Muscle layer of duodenum (tissue), 2 donors: ENCODE data around the gene ARHGEF17.

Experiments
- H3K27ac ChIP-seq: one replicate; pipeline ENCODE4 v1.7.0; 2013; ENCODE audit warnings: mild to moderate bottlenecking, low read length
- H3K27me3 ChIP-seq: one replicate; pipeline ENCODE4 v1.7.0; 2013; ENCODE audit warnings: low read depth, mild to moderate bottlenecking, control low read depth, low read length
- H3K36me3 ChIP-seq, 2 donors: one replicate each; pipeline ENCODE4 v1.7.0; 2013; ENCODE audit warnings: low read length in 2 of 2, control low read depth in 1 of 2, mild to moderate bottlenecking in 1 of 2; ENCODE audit not compliant: insufficient read depth in 2 of 2, control insufficient read depth in 1 of 2
- H3K4me1 ChIP-seq, 2 donors: one replicate each; pipeline ENCODE4 v1.7.0; 2013; ENCODE audit warnings: low read length in 2 of 2, mild to moderate bottlenecking in 2 of 2, control low read depth in 1 of 2, moderate library complexity in 1 of 2; ENCODE audit not compliant: insufficient read depth in 2 of 2, control insufficient read depth in 1 of 2
- H3K4me3 ChIP-seq, 2 donors: one replicate each; pipeline ENCODE4 v1.7.0; 2013; ENCODE audit warnings: low read length in 2 of 2, low read depth in 1 of 2, mild to moderate bottlenecking in 1 of 2
- H3K9me3 ChIP-seq, 2 donors: one replicate each; pipeline ENCODE4 v1.7.0; 2013; ENCODE audit warnings: low read length in 2 of 2, control low read depth in 1 of 2, mild to moderate bottlenecking in 1 of 2; ENCODE audit not compliant: control insufficient read depth in 1 of 2
- donor health status: healthy.

The ARHGEF17 gene

DNA sequence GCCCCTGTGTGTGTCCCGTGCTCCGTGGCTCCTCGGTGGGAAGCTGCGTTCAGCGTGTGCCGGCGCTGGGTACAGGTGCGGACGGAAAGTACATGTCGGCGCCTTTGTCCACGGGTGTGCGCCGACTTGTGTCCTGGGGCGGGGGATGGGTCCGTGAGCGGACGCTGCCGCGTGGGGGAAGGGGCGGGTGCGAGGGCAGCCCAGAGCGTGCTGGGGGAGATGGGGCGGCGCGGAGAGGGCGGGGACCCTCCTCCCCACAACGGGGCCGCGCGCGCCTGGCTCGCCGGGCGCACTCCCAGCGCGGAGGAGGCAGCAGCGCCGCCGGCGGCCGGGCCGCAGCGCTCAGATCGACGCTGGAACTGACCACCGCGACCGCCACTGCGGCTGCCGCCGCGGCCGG lies 34.6 kb downstream of the ARHGEF17 start:
- H3K27ac ChIP-seq, result no peak overlapping the region
- H3K4me1 ChIP-seq, result peaks cover 4 to 72% of the 10 kb centered on the region in 2 donors
- H3K4me3 ChIP-seq, result peak overlapping the region; percentile 28 to 50
- H3K9me3 ChIP-seq, result no peaks in the 10 kb centered on the region
- H3K36me3 ChIP-seq, result peaks cover 0 to 10% of the 10 kb centered on the region in 2 donors
- H3K27me3 ChIP-seq, result no peaks in the 10 kb centered on the region

DNA sequence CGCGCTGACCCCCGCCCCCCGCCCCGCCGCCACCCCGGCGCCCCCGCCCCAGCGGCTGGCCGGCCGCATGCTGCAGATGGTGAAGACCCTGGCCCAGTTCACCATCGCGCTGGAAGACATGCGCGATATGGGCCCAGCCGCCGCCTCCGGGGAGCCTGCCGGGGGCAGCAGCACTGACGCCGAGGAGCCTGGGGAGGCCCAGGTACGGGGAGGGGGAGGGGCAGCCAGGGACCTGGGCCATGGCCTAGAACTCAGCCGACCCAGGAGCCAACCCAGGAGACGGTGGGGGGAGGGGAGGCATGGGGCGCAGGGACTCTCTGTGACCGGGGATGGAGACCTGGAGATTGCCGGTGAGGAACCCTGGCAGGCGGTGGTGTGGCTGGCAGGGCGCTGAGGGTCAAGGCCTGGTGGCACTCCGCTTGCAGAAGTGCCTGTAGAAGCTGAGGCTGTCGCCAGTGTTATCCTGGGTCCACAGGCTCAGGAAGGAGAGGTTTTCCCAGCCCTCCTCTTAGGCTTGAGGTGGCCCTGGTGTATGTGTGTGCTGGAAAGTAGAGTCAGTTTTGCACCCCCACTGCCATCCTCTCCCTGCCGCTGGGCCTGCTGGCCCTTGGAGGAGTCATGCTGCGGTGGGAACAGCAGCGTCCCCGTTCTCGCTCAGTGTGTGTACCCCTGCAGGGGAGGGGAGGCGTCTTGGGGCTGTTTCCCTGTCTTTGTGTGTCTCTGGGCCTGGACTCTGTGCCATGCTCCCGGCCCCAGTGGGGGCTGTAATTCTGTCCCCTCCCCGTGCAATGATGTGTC lies 35.2 kb downstream of the ARHGEF17 start:
- Histone ChIP-seq H3K27me3 (no peaks in the 10 kb centered on the region), H3K36me3 (peaks cover 0 to 16% of the 10 kb centered on the region in 2 donors), H3K4me1 (peaks cover 4 to 66% of the 10 kb centered on the region in 2 donors), H3K27ac (no peak overlapping the region), H3K4me3 (peak overlapping the region in 1 of 2 donors; percentile 53), H3K9me3 (no peaks in the 10 kb centered on the region)

DNA sequence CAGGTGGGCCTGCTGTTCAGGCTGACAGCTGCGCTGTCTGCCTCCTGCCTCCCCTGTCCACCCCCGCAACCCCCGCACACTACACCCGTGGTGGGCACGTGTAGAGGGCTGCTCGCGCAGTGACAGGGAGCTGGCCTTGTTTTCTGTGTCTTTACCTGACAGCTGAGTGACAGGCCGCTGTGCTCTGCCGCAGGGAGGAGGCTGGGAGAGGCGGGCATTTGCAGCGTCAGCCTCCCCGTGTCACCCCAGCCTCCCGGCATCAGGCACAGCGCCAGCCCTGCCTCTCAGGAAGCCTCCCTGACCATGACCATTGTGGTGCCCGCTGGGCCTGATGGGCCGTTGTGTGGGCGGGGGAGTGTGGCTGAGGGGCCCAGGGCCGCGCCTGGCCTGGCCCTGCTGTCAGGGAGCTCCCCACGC lies 36.1 kb downstream of the ARHGEF17 start:
- Histone ChIP-seq H3K4me3 (peak overlapping the region in 1 of 2 donors; percentile 39), H3K27ac (no peak overlapping the region), H3K27me3 (no peaks in the 10 kb centered on the region), H3K36me3 (peaks cover 0 to 17% of the 10 kb centered on the region in 2 donors), H3K9me3 (no peaks in the 10 kb centered on the region), H3K4me1 (peaks cover 4 to 56% of the 10 kb centered on the region in 2 donors)

DNA sequence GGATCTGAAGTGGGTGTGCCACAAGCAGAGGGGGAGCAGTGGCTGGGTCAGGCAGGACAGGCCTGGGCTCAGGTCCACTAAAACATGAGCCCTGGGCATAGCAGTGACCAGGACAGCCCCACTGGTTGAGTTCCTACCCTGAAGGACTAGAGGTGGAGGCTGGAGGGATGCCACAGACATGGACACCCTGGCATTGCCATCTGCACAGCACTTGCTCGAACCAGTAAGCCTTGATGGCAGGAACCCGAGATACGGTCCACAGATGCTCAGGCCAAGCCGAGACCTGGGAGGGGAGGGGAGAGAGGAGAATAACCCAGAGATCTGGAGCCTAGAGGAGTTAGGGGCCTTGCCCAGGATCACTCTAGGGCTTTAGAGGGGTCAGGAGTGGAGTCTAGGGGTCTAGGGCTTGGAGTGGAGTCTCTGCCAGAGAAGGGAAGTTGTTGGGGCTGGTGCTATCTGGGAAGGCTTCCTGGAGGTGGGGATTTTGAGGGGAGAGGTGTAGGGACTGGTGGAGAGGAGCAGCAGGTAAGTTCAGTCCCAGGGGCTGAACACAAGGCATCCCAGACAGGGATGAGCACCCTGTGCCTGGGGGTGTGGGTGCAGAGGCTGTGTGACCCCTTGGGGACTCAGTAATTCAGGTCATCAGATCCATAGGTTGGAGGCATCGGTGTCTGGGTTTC lies 37.5 kb downstream of the ARHGEF17 start:
- H3K27me3 ChIP-seq, result no peaks in the 10 kb centered on the region
- H3K27ac ChIP-seq, result no peak overlapping the region
- H3K9me3 ChIP-seq, result no peaks in the 10 kb centered on the region
- peaks cover 4 to 49% of the 10 kb centered on the region in 2 donors for H3K4me1 ChIP-seq
- no peak overlapping the region for H3K4me3 ChIP-seq
- peaks cover 0 to 17% of the 10 kb centered on the region in 2 donors for H3K36me3 ChIP-seq

DNA sequence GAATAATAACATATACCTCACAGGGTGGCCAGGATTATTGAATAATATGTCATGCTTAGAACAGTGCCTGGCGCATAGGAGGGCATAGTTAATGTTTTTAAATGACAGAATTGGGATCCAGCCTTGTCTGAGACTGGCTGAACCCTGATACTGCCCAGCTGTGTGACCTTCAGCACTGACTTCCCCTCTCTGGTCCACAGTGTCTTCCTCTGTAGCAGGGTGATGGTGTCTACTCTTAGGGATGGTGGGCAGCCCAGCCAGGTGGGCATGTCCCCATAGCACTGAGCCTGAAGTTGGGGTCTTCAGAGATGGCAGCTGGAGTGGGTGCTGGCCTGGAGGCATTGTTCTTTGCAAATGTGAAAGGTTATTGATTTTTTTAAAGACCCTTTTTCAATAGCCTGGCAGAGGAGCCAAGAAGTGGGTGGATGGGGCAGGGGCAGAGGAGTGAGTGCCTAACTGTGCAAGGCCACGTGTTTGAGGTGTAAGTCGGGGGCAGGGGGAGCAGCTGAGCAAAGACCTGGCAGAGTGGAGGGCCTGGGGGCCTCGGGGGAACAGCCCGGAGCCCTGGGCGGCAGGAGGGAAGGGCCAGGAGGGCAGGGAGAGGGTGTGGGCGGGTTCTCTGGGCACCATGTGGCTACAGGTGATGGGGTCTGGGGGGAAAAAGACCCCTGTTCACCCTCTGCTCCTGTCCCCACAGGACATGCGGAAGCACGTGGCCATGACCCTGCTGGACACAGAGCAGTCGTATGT lies 38.3 kb downstream of the ARHGEF17 start:
- no peaks in the 10 kb centered on the region for H3K27me3 ChIP-seq
- H3K4me3 ChIP-seq, result no peak overlapping the region
- H3K9me3 ChIP-seq, result no peaks in the 10 kb centered on the region
- no peak overlapping the region for H3K27ac ChIP-seq
- peaks cover 9 to 48% of the 10 kb centered on the region in 2 donors for H3K4me1 ChIP-seq
- peaks cover 0 to 17% of the 10 kb centered on the region in 2 donors for H3K36me3 ChIP-seq

DNA sequence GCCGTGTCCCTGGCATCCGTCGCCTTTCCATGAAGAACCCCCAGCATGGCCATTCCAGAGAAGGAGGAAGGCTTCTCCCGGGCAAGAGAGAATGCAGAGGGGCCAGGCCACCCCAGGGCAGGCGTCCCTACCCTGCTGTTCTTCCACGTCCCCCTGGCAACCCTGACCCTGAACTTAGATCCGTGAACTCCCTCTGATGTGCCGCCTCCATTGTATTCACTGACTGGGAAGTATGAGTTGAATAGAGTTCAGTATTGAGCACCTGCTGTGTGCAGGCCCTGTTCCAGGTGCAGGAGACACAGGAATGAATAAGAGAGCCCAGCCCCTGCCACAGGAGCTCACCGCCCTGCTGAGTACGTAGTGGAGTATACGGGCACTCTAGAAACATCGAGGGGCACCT lies 39.0 kb downstream of the ARHGEF17 start:
- peaks cover 9 to 43% of the 10 kb centered on the region in 2 donors for H3K4me1 ChIP-seq
- no peak overlapping the region for H3K27ac ChIP-seq
- H3K27me3 ChIP-seq, result no peaks in the 10 kb centered on the region
- peaks cover 0 to 17% of the 10 kb centered on the region in 2 donors for H3K36me3 ChIP-seq
- H3K9me3 ChIP-seq, result no peaks in the 10 kb centered on the region
- no peak overlapping the region for H3K4me3 ChIP-seq

DNA sequence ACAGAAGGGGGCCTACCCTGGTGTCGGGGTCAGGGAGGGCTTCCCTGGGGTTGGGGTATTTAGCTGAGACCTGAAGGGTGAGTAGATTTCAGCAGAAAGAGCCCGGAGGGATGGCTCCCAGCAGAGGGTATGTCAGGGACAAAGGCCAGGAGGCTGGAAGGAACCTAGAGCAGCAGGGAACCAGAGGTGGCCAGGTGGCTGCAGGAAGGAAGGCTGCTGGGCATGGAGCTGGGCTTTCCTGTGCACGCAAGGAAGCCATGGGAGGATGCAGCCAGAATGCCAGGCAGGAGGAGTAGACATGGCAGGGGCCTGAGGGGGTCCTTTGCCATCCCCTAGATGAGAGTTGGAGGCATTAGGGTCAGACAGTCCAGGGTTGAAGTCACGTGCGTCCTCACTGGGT lies 40.8 kb downstream of the ARHGEF17 start:
- Histone ChIP-seq H3K27ac (no peak overlapping the region), H3K4me1 (peaks cover 4 to 31% of the 10 kb centered on the region in 2 donors)

DNA sequence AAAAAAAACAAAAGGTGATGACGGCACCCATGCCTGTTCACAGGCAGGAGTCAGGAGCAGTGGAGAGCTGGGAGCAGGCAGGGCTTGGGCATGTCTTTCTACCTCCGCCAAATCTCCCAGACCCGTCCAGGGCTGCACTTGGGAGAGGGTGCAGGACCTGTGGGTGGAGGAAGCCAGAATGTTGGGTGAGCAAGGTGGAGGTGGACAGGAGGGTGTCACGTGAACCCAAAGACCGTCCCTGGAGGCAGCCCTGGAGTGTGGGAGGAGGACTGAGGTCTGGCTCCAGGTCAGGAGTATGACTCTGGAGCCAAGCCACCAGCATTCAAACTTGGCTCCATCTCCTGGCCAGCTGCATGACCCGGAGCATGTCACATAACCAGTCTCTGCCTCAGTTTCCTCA lies 41.6 kb downstream of the ARHGEF17 start:
- no peak overlapping the region for H3K4me3 ChIP-seq
- no peak overlapping the region for H3K27ac ChIP-seq
- H3K4me1 ChIP-seq, result peaks cover 4 to 23% of the 10 kb centered on the region in 2 donors
- H3K36me3 ChIP-seq, result peaks cover 0 to 25% of the 10 kb centered on the region in 2 donors
- H3K9me3 ChIP-seq, result no peaks in the 10 kb centered on the region
- no peaks in the 10 kb centered on the region for H3K27me3 ChIP-seq

More for the DNA sequence above, 40.8 kb downstream of the ARHGEF17 start:
- Histone ChIP-seq H3K9me3 (no peaks in the 10 kb centered on the region), H3K36me3 (peaks cover 0 to 25% of the 10 kb centered on the region in 2 donors), H3K27me3 (no peaks in the 10 kb centered on the region), H3K4me3 (no peak overlapping the region)

DNA sequence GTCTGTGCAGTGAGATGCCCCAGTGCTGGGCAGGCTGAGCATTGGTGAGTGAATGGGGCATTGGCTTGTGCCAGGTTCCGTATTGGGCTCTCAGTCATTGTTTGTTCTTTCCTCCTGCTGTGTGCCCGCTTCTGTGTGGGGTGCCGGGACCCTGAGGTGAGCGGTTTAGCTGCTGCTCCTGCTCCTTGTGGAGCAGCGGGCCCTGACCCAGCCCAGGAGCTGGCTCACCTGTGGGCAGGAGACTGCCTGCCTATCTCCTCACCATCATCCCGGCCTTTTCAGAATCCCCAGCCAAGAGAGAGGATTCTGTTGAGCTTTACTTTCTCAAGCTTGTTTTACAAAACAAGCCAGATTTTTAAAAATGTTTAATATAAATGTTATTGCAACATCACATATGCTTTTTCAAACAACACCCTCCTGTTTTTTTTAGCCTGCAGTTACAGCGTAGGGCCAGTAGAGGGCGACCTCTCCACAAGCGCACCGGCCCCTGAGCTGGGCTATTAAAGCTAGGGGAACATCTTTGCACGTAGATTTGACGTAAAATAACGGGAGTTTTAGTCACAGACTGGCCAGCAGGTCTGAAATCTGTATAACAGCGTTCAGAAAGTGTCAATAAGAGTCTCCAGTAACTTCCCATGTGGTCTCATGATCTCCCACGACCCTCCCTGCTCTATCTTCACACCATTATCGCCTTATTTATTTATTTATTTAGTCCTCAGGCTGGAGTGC lies 43.0 kb downstream of the ARHGEF17 start:
- Histone ChIP-seq H3K9me3 (no peaks in the 10 kb centered on the region), H3K27ac (no peak overlapping the region), H3K27me3 (no peaks in the 10 kb centered on the region), H3K4me3 (no peak overlapping the region), H3K4me1 (peaks cover 4 to 15% of the 10 kb centered on the region in 2 donors), H3K36me3 (peaks cover 0 to 31% of the 10 kb centered on the region in 2 donors)

DNA sequence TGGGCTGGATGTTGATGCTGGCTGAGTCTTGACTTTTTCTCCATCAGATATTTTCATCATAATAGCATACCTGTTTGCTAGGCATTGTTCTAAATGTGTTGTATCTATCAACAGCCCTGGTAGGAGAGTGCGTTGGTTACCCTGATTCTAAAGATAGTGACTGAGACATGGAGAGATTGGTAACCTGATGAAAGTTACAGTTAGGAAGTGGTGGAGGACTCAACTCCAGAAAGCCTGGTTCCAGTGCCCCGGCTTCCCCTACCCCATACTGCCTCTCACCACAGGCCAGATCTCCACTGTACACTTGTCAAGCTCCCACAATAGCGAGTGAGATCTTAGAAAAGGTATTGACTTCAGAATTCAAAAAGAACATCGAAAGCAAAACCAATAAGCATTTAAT lies 45.3 kb downstream of the ARHGEF17 start:
- H3K27me3 ChIP-seq, result no peaks in the 10 kb centered on the region
- no peak overlapping the region for H3K27ac ChIP-seq
- no peaks in the 10 kb centered on the region for H3K9me3 ChIP-seq
- H3K4me3 ChIP-seq, result no peak overlapping the region
- peaks cover 4 to 15% of the 10 kb centered on the region in 2 donors for H3K4me1 ChIP-seq
- H3K36me3 ChIP-seq, result peaks cover 0 to 35% of the 10 kb centered on the region in 2 donors
